Liver (tissue), 3 donors: ENCODE measurements around the gene GREM2.

Source experiments
- CTCF ChIP-seq: fragments of 150-350 bp; IDR thresholded peaks from 2 replicates; pipeline ENCODE4 v1.5.1; 2017; ENCODE audit warnings: improper control_type of control experiment, low read depth, low read length; ENCODE audit not compliant: missing input control
- EGR1 ChIP-seq, 2 donors: IDR thresholded peaks; 2 replicates each; pipeline ENCODE4 v1.6.1; 2016 to 2018; ENCODE audit warnings: antibody characterized with exemption in 2 of 2, low read depth in 2 of 2
- GABPA ChIP-seq, 2 donors: IDR thresholded peaks in 1 of 2; conservative IDR thresholded peaks in 1 of 2; 2 replicates each; pipeline ENCODE4 v1.6.1; 2016; ENCODE audit warnings: antibody characterized with exemption in 2 of 2, mild to moderate bottlenecking in 1 of 2, moderate library complexity in 1 of 2
- HNF4G ChIP-seq: IDR thresholded peaks from 2 replicates; pipeline ENCODE4 v1.6.1; 2016; ENCODE audit warnings: antibody characterized with exemption
- JUND ChIP-seq, 2 donors: IDR thresholded peaks; 2 replicates each; pipeline ENCODE4 v1.6.1; 2016; ENCODE audit warnings: antibody characterized with exemption in 2 of 2
- RAD21 ChIP-seq, 2 donors: IDR thresholded peaks; 2 replicates each; pipeline ENCODE4 v1.6.1; 2016; ENCODE audit warnings: antibody characterized with exemption in 2 of 2, mild to moderate bottlenecking in 2 of 2
- SP1 ChIP-seq: IDR thresholded peaks from 2 replicates; pipeline ENCODE4 v1.6.1; 2018; ENCODE audit warnings: antibody characterized with exemption, mild to moderate bottlenecking
- TAF1 ChIP-seq: conservative IDR thresholded peaks from 2 replicates; pipeline ENCODE4 v1.6.1; 2016; ENCODE audit warnings: antibody characterized with exemption, mild to moderate bottlenecking
- YY1 ChIP-seq: IDR thresholded peaks from 2 replicates; pipeline ENCODE4 v1.6.1; 2016; ENCODE audit warnings: antibody characterized with exemption, mild to moderate bottlenecking
- ZBTB33 ChIP-seq: IDR thresholded peaks from 2 replicates; pipeline ENCODE4 v1.6.1; 2016; ENCODE audit warnings: antibody characterized with exemption
- donor health status: healthy.
- donor health status: healthy.

- no peak for TF ChIP-seq YY1
- TF ChIP-seq CTCF = no peak
- TF ChIP-seq ZBTB33 = no peak
- no peak for TF ChIP-seq JUND (IDR thresholded peaks at IDR 0.05)
- TF ChIP-seq TAF1 = no peak
- TF ChIP-seq SP1 = no peak
- no peak for TF ChIP-seq GABPA (IDR thresholded peaks at IDR 0.05 in 1 of 2, conservative IDR thresholded peaks at IDR 0.05 in 1 of 2)
- no peak for TF ChIP-seq EGR1 (IDR thresholded peaks at IDR 0.05; ENCODE audit: low read depth in 2 of 2)
- TF ChIP-seq RAD21 (IDR thresholded peaks at IDR 0.05) = no peak
- TF ChIP-seq HNF4G = no peak
Measured at GRCh38 chr1:240656531-240656930, 44.6 kb upstream of the GREM2 start.
